ENCODE measurements around the gene MAMSTR. TPM values are rescaled to one million over a fixed set of nuclear protein-coding genes. Genes with fewer than 3 reads are reported as not detected.

MAMSTR gene
- total RNA-seq, 1 experiment from 2014 or later = 0.18 TPM

DNA sequence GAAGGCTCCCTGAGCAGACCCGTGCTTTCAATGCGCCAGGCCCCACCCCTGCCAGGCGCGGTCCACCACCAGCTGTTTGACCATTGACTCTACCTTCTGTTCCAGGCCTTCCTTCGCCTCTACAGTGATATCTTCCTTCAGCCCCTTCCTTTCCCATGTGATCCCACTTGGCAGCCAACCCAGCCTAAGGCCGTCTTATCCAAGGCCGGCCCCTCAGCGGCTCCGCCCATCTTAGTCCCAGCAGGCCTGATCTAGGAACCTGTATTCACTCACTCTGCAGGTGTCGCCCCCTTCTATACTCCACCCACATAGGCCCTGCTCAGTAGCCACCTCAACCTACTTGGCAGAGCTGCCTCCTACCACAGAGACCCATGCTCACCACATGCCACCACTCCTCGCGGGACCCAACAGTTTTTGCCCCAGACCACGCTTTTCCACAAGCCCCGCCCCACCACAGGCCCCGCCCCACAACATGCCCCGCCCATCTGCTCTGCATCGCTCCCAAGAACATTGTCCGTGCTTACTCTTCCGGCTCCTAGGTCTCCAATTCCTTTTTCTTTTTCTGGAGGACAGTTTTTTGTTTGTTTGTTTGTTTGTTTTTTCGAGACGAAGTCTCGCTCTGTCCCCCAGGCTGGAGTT is 18.0 kb upstream of the MAMSTR start:
- Histone ChIP-seq H4K20me1 (ENCODE audit: low read length) (no peaks in the 10 kb centered on the region), H3K9me3 (ENCODE audit: low read length) (no peaks in the 10 kb centered on the region), H3K4me2 (ENCODE audit: low read length) (no peak overlapping the region), H3K4me3 (ENCODE audit: low read length) (no peak overlapping the region), H3K27me3 (ENCODE audit: low read length) (no peaks in the 10 kb centered on the region), H3K4me1 (ENCODE audit: insufficient read depth, low read length) (no peaks in the 10 kb centered on the region; the same call in 1 of the 2 replicates), H3K27ac (ENCODE audit: low read length) (no peak overlapping the region), H3K9ac (ENCODE audit: low read length) (no peak overlapping the region), H3F3A (ENCODE audit: low read length, unreplicated experiment) (no peaks in the 10 kb centered on the region), H3K79me2 (ENCODE audit: low read length) (no peaks in the 10 kb centered on the region), H2AFZ (ENCODE audit: low read length) (no peak overlapping the region), H3K9me2 (replicated peaks; ENCODE audit: low read length) (no peaks in the 10 kb centered on the region), H3K36me3 (ENCODE audit: low read depth, low read length) (no peaks in the 10 kb centered on the region)
- intact Hi-C loops (cut with micrococcal nuclease) = no loop called here
- ChIA-PET CTCF (no interaction called here), POLR2A (ENCODE audit: unreplicated experiment) (interaction anchor here (0.5 kb wide), 1 partner anchor 58 kb away, joined by 3 read pairs; no protein-coding TSS in a partner anchor)
- TF ChIP-seq CTCF (conservative IDR thresholded peaks at IDR 0.05; ENCODE audit: low read depth, low read length) (no peak), EZH2phosphoT487 (IDR thresholded peaks at IDR 0.05; ENCODE audit: borderline replicate concordance, low read length) (no peak), EZH2 (IDR thresholded peaks at IDR 0.05; ENCODE audit: low read length, unreplicated experiment) (no peak)
- DNase-seq (no peak), ATAC-seq (no peak)
- no TSS peak for BruUV-seq (replicated peaks)

DNA sequence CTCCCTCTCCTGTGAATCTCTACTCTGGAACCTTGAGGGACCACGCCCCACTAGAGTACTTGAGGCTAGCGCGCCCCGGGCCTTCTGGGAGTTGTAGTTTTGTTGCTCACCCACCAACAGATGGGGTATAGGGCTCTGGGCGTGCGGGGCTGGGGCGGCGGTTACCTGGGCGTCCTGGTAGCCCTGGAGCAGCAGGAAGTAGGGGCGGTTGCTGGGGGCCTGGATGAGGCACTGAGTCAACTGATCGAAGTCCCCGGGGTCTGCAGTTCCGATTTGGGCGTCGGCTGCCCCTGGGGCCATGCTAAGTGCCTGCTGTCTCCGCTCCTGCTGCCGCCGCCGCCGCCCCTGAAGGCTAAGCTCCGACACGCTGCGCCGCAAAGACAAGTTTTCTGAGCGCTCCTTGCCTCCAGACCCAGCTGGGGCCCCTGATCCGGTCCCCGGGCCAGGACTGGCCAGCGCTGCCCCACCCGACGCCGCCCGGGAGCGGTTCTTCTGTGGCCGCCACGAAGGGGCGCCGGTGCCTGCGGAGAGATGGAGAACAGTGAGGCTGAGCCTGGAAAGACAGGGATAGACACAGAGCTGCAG is 15.6 kb upstream of the MAMSTR start:
- no peaks in the 10 kb centered on the region; the same call in 1 of the 2 replicates for H3K4me1 ChIP-seq (ENCODE audit: insufficient read depth, low read length)
- BruUV-seq (replicated peaks) = no TSS peak
- no peaks in the 10 kb centered on the region for H3K27me3 ChIP-seq (ENCODE audit: low read length)
- no peaks in the 10 kb centered on the region for H3K9me2 ChIP-seq (replicated peaks; ENCODE audit: low read length)
- TF ChIP-seq EZH2 (IDR thresholded peaks at IDR 0.05; ENCODE audit: low read length, unreplicated experiment) (no peak), EZH2phosphoT487 (IDR thresholded peaks at IDR 0.05; ENCODE audit: borderline replicate concordance, low read length) (no peak), CTCF (conservative IDR thresholded peaks at IDR 0.05; ENCODE audit: low read depth, low read length) (no peak)
- no peak overlapping the region for H2AFZ ChIP-seq (ENCODE audit: low read length)
- H3K4me3 ChIP-seq (ENCODE audit: low read length) = no peak overlapping the region
- ChIA-PET CTCF (no interaction called here), POLR2A (ENCODE audit: unreplicated experiment) (no interaction called here)
- no peaks in the 10 kb centered on the region for H3K9me3 ChIP-seq (ENCODE audit: low read length)
- no peaks in the 10 kb centered on the region for H3K36me3 ChIP-seq (ENCODE audit: low read depth, low read length)
- H3K9ac ChIP-seq (ENCODE audit: low read length) = no peak overlapping the region
- no peaks in the 10 kb centered on the region for H4K20me1 ChIP-seq (ENCODE audit: low read length)
- H3K4me2 ChIP-seq (ENCODE audit: low read length) = no peak overlapping the region
- DNase-seq = no peak
- no peak overlapping the region for H3K27ac ChIP-seq (ENCODE audit: low read length)
- no peak for ATAC-seq
- no peaks in the 10 kb centered on the region for H3F3A ChIP-seq (ENCODE audit: low read length, unreplicated experiment)
- intact Hi-C loops (cut with micrococcal nuclease) = no loop called here
- H3K79me2 ChIP-seq (ENCODE audit: low read length) = no peaks in the 10 kb centered on the region

GRCh38 chr19:48734625-48735024 is 15.1 kb upstream of the MAMSTR start:
- no peak for ATAC-seq
- H3F3A ChIP-seq (ENCODE audit: low read length, unreplicated experiment) = no peaks in the 10 kb centered on the region
- H3K27me3 ChIP-seq (ENCODE audit: low read length) = no peaks in the 10 kb centered on the region
- no peak for TF ChIP-seq CTCF (conservative IDR thresholded peaks at IDR 0.05; ENCODE audit: low read depth, low read length)
- TF ChIP-seq EZH2phosphoT487 (IDR thresholded peaks at IDR 0.05; ENCODE audit: borderline replicate concordance, low read length) = no peak
- TF ChIP-seq EZH2 (IDR thresholded peaks at IDR 0.05; ENCODE audit: low read length, unreplicated experiment) = no peak
- ChIA-PET CTCF (no interaction called here), POLR2A (ENCODE audit: unreplicated experiment) (no interaction called here)
- no peaks in the 10 kb centered on the region for H3K9me2 ChIP-seq (replicated peaks; ENCODE audit: low read length)
- H3K9me3 ChIP-seq (ENCODE audit: low read length) = no peaks in the 10 kb centered on the region
- no TSS peak for BruUV-seq (replicated peaks)
- H3K27ac ChIP-seq (ENCODE audit: low read length) = no peak overlapping the region
- no peaks in the 10 kb centered on the region for H4K20me1 ChIP-seq (ENCODE audit: low read length)
- no peak overlapping the region for H2AFZ ChIP-seq (ENCODE audit: low read length)
- no peaks in the 10 kb centered on the region for H3K79me2 ChIP-seq (ENCODE audit: low read length)
- intact Hi-C loops (cut with micrococcal nuclease) = no loop called here
- no peak overlapping the region for H3K4me3 ChIP-seq (ENCODE audit: low read length)
- H3K9ac ChIP-seq (ENCODE audit: low read length) = no peak overlapping the region
- no peaks in the 10 kb centered on the region for H3K36me3 ChIP-seq (ENCODE audit: low read depth, low read length)
- DNase-seq = no peak
- H3K4me2 ChIP-seq (ENCODE audit: low read length) = no peak overlapping the region
- no peaks in the 10 kb centered on the region; the same call in 1 of the 2 replicates for H3K4me1 ChIP-seq (ENCODE audit: insufficient read depth, low read length)

All from PC-3 (cell line).